ENCODE data around the gene ENTR1.

The ENTR1 gene

DNA sequence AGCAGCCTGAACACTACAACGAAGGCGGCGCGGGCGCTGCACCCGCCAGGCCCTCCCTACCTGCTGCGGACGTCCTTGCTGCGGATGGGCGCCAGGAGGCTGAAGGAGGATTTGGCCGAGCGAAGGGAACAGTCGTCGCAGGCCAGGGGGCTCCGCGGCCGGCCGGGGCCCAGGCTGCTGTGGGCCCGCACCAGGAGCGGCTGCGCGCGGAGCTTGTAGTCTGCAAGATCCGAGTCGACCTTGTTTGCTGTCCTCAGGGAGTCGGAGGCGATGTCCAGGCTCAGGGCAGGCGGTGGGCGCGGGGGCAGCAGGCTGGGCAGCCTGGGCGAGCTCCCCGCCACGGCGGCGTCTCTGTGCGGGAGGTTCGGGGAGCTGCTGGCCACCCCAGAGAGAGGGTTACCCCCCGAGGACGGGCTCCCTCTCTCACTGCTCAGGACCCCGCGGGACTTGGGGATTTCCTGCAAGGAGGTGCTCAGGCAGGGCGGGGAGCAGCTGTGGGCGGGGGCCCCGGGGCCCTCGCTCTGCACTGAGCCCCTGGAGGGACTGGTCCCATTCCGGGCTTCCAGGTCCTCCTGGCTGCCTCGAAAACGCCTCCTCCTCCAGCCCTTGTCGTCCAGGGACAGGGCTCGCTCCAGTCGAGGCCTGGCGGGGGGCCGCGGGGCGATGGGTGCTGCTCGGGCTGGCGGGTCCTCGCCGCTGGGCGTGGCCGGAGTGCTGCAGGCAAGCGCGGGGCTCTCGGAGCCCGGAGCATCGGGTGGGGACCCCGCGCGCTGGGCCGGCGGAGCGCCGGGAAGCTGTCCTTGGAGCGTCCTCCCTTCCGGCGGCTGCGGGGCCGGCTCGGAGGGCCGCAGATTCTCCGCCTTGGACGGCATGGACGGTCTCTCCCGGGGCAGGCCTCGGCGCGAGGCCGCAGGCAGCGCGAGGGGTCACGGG is 28.4 kb upstream of the ENTR1 start:
- TF ChIP-seq, protein P1, sequence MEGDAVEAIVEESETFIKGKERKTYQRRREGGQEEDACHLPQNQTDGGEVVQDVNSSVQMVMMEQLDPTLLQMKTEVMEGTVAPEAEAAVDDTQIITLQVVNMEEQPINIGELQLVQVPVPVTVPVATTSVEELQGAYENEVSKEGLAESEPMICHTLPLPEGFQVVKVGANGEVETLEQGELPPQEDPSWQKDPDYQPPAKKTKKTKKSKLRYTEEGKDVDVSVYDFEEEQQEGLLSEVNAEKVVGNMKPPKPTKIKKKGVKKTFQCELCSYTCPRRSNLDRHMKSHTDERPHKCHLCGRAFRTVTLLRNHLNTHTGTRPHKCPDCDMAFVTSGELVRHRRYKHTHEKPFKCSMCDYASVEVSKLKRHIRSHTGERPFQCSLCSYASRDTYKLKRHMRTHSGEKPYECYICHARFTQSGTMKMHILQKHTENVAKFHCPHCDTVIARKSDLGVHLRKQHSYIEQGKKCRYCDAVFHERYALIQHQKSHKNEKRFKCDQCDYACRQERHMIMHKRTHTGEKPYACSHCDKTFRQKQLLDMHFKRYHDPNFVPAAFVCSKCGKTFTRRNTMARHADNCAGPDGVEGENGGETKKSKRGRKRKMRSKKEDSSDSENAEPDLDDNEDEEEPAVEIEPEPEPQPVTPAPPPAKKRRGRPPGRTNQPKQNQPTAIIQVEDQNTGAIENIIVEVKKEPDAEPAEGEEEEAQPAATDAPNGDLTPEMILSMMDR (IDR thresholded peaks at IDR 0.05; ENCODE audit: low read depth, low read length, missing control alignments): no peak
- in situ Hi-C loops (cut with HindIII; ENCODE audit: low sequenced_read_pairs): no loop called here
- peak overlapping the region; percentile 74 for H3K4me3 ChIP-seq (ENCODE audit: low read depth, low read length)
- DNase-seq (ENCODE audit: low read depth): no peak

DNA sequence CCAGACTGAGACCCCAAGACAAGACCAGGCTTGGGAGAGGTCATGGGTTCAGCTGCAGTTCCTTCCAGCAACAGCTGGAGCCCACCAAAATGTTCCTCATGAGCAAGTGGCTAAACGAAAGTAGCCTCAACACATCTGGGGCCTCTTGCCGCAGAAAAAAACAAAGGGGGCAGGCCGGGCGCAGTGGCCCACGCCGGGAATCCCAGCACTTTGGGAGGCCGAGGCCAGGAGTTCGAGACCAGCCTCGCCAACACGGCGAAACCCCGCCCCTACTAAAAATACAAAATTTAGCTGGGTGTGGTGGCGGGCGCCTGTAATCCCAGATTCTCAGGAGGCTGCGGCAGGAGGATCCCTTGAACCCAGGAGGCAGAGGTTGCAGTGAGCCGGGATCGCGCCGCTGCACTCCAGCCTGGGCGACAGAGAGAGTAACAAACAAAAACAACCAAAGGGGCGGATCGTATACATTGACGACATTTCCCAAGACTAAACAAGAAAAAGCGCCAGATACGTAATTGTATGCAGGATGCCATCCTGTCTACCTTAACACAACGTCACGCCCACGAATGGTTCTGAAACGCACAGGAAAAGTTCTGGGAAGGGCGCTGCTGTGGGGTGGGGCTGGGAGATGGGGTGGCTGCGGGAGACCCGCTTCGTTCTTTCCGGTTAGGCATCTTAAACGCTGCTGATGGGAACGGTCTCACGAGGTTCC is 27.6 kb upstream of the ENTR1 start:
- TF ChIP-seq, protein P1 (IDR thresholded peaks at IDR 0.05; ENCODE audit: low read depth, low read length, missing control alignments): no peak
- in situ Hi-C loops (cut with HindIII; ENCODE audit: low sequenced_read_pairs): no loop called here
- H3K4me3 ChIP-seq (ENCODE audit: low read depth, low read length): peak overlapping the region; percentile 74
- DNase-seq (ENCODE audit: low read depth): no peak

DNA sequence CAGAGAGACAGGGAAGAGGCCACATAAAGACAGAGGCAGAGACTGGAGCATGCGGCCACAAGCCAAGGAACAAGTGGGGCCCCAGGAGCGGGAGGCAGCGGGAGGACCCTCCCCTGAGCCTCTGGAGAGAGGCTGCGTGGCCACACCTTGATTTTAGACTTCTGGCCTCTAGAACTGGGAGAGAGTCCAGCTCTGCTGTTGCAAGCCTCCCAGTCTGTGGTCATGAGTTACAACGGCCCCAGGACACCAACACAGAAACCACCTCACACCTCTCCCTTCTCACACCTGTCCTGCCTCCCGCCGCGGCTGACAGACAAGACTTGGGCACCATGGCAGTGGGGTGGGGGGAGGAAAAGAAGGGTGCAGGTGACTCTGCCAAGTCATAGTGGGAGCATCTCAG is 27.0 kb upstream of the ENTR1 start:
- peak overlapping the region; percentile 74 for H3K4me3 ChIP-seq (ENCODE audit: low read depth, low read length)
- peak; percentile 27 for DNase-seq (ENCODE audit: low read depth)
- TF ChIP-seq, protein P1 (IDR thresholded peaks at IDR 0.05; ENCODE audit: low read depth, low read length, missing control alignments): no peak
- in situ Hi-C loops (cut with HindIII; ENCODE audit: low sequenced_read_pairs): no loop called here

DNA sequence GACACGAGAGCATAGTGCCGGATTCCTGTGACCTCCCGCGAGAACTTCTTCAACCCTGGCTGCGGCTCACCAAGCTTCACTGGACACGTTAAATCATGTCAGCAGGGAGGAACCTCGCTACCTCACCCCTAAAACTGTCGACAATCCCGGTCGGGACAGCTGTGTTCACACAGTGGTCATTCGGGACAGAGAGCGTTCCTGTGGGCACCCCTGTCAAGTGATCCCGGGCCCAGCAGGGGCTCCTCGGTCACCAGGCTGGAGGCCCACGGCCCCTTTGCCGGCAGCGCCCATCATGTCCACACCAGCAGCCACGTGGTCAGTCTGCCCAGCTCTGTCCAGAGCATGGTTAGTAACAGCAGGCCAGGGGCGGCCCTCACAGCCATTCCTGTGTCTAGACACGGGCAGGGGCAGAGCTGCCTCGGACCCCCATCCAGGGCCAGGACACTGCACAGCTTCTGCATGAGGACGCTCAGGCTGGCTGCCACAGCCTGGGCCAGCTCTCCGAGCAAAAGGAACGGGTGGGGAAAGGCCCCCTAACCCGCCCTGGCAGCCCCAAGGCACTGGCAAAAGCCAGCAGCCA is 25.7 kb upstream of the ENTR1 start:
- TF ChIP-seq, protein P1 (IDR thresholded peaks at IDR 0.05; ENCODE audit: low read depth, low read length, missing control alignments): no peak
- no peak for DNase-seq (ENCODE audit: low read depth)
- in situ Hi-C loops (cut with HindIII; ENCODE audit: low sequenced_read_pairs): no loop called here
- H3K4me3 ChIP-seq (ENCODE audit: low read depth, low read length): no peak overlapping the region

DNA sequence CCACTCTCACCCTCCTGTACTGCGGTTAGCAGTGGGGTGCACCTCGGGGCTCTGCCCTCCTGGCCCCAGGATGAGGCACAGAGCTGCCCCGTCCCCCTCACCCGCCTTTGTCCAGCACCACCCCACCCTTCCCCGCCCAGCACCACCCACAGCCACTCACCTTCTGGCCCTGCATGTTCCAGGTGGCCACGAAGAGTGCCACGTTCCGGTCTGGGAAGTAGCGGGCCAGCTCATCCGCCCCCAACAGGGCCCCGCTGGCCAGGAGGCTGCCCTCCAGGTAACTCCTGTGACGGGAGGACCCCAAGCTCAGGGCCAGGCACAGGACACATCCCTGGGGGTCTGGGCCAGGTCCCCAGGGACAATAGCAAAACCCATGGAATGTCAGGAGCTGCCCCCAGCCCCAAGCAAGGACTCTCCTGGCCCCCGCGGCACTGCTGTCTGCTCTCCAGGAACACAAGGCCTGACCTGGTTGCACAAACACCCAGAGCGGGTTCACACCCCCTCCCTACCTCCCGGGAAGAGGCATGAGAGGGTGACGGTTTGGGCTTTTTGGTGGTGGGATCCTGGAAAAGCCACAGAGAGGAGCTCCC is 24.3 kb upstream of the ENTR1 start:
- in situ Hi-C loops (cut with HindIII; ENCODE audit: low sequenced_read_pairs): no loop called here
- no peak for DNase-seq (ENCODE audit: low read depth)
- TF ChIP-seq, protein P1 (IDR thresholded peaks at IDR 0.05; ENCODE audit: low read depth, low read length, missing control alignments): no peak
- H3K4me3 ChIP-seq (ENCODE audit: low read depth, low read length): no peak overlapping the region

Data from astrocyte of the cerebellum (primary cell).